SU-DHL-6 (cell line): Measurements from ENCODE around the gene BIK.

Experiments
- H2AFZ ChIP-seq: fragments of 200-600 bp; sonication (generic); 2 replicates; pipeline ENCODE4 v1.6.1; 2014; ENCODE audit warnings: low read depth, mild to moderate bottlenecking, moderate library complexity, mixed read lengths, antibody characterized with exemption, low read length; ENCODE audit not compliant: severe bottlenecking
- H3F3A ChIP-seq: fragments of 200-600 bp; shearing (Covaris generic); 2 replicates; pipeline ENCODE4 v1.6.0; 2016; ENCODE audit warnings: antibody characterized with exemption, mild to moderate bottlenecking; ENCODE audit not compliant: insufficient read depth
- H3K27ac ChIP-seq: fragments of 200-600 bp; sonication (generic); 2 replicates; pipeline ENCODE4 v1.5.1; 2016; ENCODE audit warnings: low read depth, mild to moderate bottlenecking, low read length, moderate library complexity, mixed read lengths
- H3K27me3 ChIP-seq: fragments of 200-600 bp; sonication (generic), shearing (Covaris generic); 2 replicates; pipeline ENCODE4 v1.6.0; 2014; ENCODE audit warnings: mild to moderate bottlenecking, low read length
- H3K36me3 ChIP-seq: fragments of 200-600 bp; sonication (generic); 2 replicates; pipeline ENCODE4 v1.6.1; 2014; ENCODE audit warnings: mild to moderate bottlenecking, low read length, mixed read lengths
- H3K4me2 ChIP-seq: fragments of 300-600, 200-600 bp; shearing (Covaris generic), sonication (generic); 2 replicates; pipeline ENCODE4 v1.6.0; 2014; ENCODE audit warnings: low read length, low read depth, mild to moderate bottlenecking; ENCODE audit not compliant: poor library complexity, severe bottlenecking
- H3K4me3 ChIP-seq: fragments of 200-600 bp; sonication (generic); 2 replicates; pipeline ENCODE4 v1.5.1; 2014; ENCODE audit warnings: antibody characterized with exemption, low read length, mild to moderate bottlenecking, mixed read lengths; ENCODE audit not compliant: insufficient read depth, poor library complexity, severe bottlenecking
- H3K79me2 ChIP-seq: fragments of 200-600 bp; sonication (generic); 2 replicates; pipeline ENCODE4 v1.6.1; 2014; ENCODE audit warnings: mild to moderate bottlenecking, low read length, moderate library complexity; ENCODE audit not compliant: insufficient read depth
- H3K9ac ChIP-seq: fragments of 200-600 bp; sonication (generic); 2 replicates; pipeline ENCODE4 v1.7.0; 2014; ENCODE audit warnings: mild to moderate bottlenecking, low read length
- H3K9me2 ChIP-seq: fragments of 200-600 bp; sonication (generic); replicated peaks from 2 replicates; pipeline ENCODE4 v1.6.1; 2014; ENCODE audit warnings: low read length; ENCODE audit not compliant: insufficient read depth
- H3K9me3 ChIP-seq: fragments of 200-600 bp; sonication (generic); 2 replicates; pipeline ENCODE4 v1.6.1; 2014; ENCODE audit warnings: low read length, mixed read lengths; ENCODE audit not compliant: insufficient read depth
- H4K20me1 ChIP-seq: fragments of 200-600 bp; sonication (generic); 2 replicates; pipeline ENCODE4 v1.6.1; 2014; ENCODE audit warnings: low read depth, mild to moderate bottlenecking, antibody characterized with exemption, low read length, moderate library complexity, mixed read lengths
- EZH2phosphoT487 ChIP-seq: fragments of 200-600 bp; sonication (generic), shearing (Covaris generic); conservative IDR thresholded peaks from 2 replicates; pipeline ENCODE4 v1.6.1; 2018; ENCODE audit warnings: mild to moderate bottlenecking, antibody characterized with exemption, low read length, moderate library complexity, mixed read lengths
- TF ChIP-seq, protein P1 (sequence below): fragments of 200-600 bp; sonication (generic); IDR thresholded peaks from one replicate; pipeline ENCODE4 v1.5.1; 2017; ENCODE audit warnings: antibody characterized with exemption, mild to moderate bottlenecking, low read length, moderate library complexity; ENCODE audit not compliant: insufficient read depth, poor library complexity, severe bottlenecking

BIK gene

DNA sequence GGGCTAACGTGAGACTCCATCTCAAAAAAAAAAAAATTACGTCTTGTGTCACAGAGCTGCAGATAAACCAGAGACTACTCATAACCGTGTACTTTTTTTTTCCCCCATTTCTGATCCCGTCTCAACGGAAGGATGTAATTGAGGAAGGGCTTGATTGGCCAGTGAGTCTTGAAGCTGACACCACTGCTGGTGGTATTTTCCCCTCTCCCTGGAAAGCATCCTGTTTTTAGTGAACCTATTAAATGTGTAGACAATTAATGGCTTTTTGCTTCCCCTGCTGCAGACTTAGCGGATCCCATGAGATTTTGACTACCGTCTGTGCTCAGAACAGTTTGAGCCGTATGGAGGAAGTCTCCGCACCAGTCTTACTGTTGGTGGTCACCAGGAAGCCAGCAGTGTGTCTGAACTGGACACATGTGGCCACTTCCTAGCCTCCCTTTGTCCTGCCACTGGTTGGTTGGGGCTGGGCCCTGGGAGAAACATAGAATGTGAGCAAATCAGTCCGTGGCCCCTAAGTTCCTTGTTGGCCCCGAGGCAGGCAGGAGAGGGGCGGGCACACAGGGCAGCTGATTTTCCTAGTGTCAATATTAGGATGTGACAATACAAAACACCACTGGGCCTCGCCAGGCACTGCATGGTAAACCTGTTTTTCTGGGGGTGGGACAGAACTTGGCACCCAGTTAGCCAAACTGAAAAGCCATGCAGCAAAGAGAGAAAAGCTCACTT lies 3.1 kb downstream of the BIK start:
- H3K9me3 ChIP-seq = no peaks in the 10 kb centered on the region
- H3K36me3 ChIP-seq = no peaks in the 10 kb centered on the region
- no peaks in the 10 kb centered on the region for H3K27me3 ChIP-seq
- no peak for TF ChIP-seq EZH2phosphoT487
- TF ChIP-seq, protein P1, sequence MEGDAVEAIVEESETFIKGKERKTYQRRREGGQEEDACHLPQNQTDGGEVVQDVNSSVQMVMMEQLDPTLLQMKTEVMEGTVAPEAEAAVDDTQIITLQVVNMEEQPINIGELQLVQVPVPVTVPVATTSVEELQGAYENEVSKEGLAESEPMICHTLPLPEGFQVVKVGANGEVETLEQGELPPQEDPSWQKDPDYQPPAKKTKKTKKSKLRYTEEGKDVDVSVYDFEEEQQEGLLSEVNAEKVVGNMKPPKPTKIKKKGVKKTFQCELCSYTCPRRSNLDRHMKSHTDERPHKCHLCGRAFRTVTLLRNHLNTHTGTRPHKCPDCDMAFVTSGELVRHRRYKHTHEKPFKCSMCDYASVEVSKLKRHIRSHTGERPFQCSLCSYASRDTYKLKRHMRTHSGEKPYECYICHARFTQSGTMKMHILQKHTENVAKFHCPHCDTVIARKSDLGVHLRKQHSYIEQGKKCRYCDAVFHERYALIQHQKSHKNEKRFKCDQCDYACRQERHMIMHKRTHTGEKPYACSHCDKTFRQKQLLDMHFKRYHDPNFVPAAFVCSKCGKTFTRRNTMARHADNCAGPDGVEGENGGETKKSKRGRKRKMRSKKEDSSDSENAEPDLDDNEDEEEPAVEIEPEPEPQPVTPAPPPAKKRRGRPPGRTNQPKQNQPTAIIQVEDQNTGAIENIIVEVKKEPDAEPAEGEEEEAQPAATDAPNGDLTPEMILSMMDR = no peak
- H3K4me3 ChIP-seq = no peak overlapping the region
- no peaks in the 10 kb centered on the region for H3K9me2 ChIP-seq
- no peak overlapping the region for H3K27ac ChIP-seq
- H3K4me2 ChIP-seq = no peak overlapping the region
- H2AFZ ChIP-seq = no peak overlapping the region
- peaks cover 8% of the 10 kb centered on the region; the same call in 1 of the 2 replicates for H3F3A ChIP-seq
- no peaks in the 10 kb centered on the region for H3K79me2 ChIP-seq
- H4K20me1 ChIP-seq = no peaks in the 10 kb centered on the region
- no peak overlapping the region for H3K9ac ChIP-seq

DNA sequence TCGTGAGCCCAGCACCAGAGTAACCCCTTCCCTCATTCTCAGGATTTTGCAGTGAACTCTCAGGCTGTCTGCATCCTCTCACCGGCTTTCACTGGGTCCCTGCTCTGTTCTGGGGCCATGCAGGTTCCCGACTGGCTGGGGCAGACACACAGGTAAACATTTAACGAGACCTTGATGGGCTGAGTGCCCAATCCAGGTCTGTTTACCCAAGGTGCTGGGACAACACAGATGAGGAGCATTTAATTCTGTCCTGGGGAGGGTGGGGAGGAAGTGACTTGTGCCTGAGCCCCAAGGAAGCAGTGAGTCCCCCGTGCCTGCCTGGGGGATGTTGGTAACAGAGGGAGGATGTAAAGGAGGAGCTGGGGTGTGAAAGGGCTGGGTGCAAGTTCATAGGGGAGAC lies 4.4 kb downstream of the BIK start:
- no peak overlapping the region for H3K4me2 ChIP-seq
- H2AFZ ChIP-seq = no peak overlapping the region
- no peaks in the 10 kb centered on the region for H3K36me3 ChIP-seq
- H3F3A ChIP-seq = peaks cover 8% of the 10 kb centered on the region; the same call in 1 of the 2 replicates
- no peak overlapping the region for H3K9ac ChIP-seq
- H3K9me2 ChIP-seq = no peaks in the 10 kb centered on the region
- no peaks in the 10 kb centered on the region for H3K27me3 ChIP-seq
- no peaks in the 10 kb centered on the region for H3K79me2 ChIP-seq
- H3K9me3 ChIP-seq = no peaks in the 10 kb centered on the region
- no peak overlapping the region for H3K27ac ChIP-seq
- H3K4me3 ChIP-seq = no peak overlapping the region
- no peaks in the 10 kb centered on the region for H4K20me1 ChIP-seq
- TF ChIP-seq, protein P1 = no peak
- no peak for TF ChIP-seq EZH2phosphoT487

DNA sequence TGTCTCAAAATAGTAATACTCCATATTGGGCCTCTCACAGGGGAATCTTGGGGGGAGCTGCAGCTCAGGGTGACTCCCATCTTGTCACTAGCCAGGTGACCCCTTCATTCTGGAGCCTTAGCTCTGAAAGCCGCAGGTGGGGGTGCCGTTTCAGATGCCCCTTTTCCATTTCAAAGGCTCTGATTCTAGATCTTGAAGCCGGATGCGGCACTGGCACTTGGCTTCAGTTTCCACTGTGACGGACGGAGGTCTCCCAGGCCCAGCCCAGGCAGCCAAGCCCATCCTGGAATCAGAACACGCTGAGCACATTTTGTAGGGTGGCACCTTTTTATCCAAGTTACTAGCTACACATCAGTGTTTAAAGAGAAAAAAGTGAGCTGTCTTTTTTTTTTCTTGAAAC lies 6.4 kb downstream of the BIK start:
- no peak for TF ChIP-seq EZH2phosphoT487
- TF ChIP-seq, protein P1 = no peak
- Histone ChIP-seq H3F3A (peaks cover 1% of the 10 kb centered on the region; the same call in 1 of the 2 replicates), H4K20me1 (no peaks in the 10 kb centered on the region), H3K27ac (no peak overlapping the region), H3K9me3 (no peaks in the 10 kb centered on the region), H3K9ac (no peak overlapping the region), H3K4me3 (no peak overlapping the region), H3K79me2 (no peaks in the 10 kb centered on the region), H3K4me2 (no peak overlapping the region), H2AFZ (no peak overlapping the region), H3K36me3 (no peaks in the 10 kb centered on the region), H3K9me2 (no peaks in the 10 kb centered on the region), H3K27me3 (no peaks in the 10 kb centered on the region)
